ENCODE measurements around the gene PPP1R10.
"Not testable (repeated sequence)": the region's sequence is repeated elsewhere in the genome, so short reads cannot be mapped to it uniquely, and the experiment has no call there.

Gene PPP1R10

DNA sequence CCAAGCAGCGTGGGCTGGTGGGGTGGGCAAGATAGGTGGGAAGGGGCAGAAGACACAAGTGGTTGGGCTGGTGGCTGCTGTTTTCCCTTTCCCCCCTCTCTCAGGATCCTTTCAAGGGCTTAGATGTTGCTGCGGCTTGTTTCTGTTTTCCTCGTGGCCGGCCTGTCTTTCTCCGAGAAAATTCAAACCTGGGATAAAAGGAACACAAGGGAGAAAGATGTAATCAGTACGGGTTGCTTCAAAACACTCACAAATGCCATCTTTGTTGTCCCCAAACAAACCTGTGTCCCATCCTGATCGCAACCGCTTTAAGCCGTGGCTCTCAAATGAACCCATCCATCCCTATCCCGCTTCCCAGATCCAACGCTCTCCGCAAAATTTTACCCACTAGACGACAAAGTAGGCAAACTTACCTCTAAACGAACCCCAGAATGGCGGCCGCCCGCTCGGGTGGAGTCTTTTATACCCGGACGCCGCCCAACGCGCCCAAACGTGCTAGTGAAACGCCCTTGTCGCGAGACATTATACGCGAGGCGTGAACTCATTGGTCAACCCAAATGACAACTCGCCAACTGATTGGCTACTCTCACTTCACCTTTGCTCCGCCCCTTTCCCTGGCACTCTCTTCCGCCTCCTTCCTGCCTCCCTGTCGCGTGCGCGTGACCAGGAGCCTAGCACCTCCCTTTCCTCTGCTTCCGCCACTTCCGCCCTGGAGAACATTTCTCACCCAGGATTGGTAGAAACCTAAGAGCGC is at the start of gene PPP1R10:
Gene PPP1R10 (minus strand): TSS at position 433 of the 754 bp plus-strand sequence. CDS start 7,299 bp downstream, outside the sequence.
- DNase-seq: peak; percentile 97 to 98

GRCh38 chr6:30666300-30666699 is 49.3 kb upstream of the PPP1R10 start:
- DNase-seq: peak; percentile 69 to 76

DNA sequence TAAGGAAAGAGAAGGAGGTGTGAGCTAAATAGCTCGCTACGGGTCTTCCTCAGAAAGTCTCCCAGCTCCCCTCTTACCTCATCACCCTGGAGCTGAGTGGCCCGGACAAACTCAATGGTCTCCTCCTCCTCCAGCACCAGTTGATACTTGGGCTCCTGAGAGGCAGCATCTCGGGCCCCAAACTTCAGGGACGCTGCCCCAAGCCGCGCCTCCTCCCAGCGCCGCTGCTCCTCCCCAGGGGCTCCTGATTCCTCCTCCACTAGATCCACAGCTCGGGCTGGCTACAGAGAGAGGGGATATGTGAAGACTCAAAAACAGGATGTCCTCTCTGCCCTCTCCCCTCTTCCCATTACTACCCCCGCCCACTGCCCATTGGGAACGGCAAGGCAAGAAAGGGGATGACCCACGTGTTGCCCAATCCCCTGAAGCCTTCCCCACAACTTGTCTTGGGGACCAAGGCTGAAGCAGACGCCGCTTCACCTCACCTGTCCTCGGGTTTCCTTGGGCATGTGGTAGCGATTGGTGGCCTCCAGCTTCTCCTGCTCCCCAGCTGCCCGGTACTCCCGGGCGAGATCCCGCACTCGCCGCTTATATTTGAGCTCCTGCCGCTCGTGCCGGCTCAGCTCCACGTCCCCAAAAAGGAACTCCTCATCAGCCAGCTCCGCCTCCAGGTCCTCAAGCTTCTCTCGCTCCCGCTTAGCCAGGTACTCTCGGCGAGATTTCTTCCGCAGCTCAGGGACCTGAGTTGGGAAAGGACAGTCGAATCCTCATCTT is 48.1 kb upstream of the PPP1R10 start:
- no peak for DNase-seq

DNA sequence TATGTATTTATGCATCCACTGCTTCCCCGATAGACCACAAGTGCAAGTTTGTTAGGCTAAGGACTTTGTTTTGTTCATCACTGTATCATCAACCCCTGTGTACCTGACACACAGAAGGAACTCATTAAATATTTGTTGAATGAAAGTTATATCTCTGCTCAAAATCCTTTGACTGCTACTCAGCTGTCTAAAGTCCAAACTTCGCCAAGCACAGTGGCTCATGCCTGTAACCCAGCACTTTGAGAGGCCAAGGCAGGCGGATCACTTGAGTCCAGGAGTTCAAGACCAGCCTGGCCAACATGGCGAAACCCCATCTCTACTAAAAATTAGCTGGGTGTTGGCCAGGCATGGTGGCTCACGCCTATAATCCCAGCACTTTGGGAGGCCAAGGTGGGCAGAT is 40.9 kb upstream of the PPP1R10 start:
- not testable (repeated sequence) for DNase-seq

DNA sequence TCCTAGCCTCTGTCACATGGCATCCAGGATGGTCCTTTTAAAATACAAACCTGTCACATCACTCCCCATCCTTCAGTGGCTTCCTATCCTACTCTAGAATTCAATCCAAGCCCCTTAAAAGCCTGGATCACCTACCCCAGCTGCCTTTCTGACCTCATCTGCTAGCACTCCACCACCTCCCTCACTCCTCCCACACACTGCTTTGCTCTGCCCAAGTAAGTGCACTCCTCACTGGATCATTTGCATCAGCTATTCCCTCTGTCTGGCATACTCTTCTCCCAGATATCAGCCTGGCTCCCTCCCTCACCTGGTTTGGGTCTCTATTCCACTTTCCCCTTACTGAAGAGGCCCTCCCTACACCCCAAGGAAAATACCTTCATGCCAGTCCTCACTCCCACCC is 40.4 kb upstream of the PPP1R10 start:
- DNase-seq: no peak

GRCh38 chr6:30656513-30656912 is 39.5 kb upstream of the PPP1R10 start:
- no peak for DNase-seq

GRCh38 chr6:30655743-30656094 is 38.7 kb upstream of the PPP1R10 start:
- DNase-seq: no peak

- no peak for DNase-seq
Observed at GRCh38 chr6:30654798-30655742, 38.0 kb upstream of the PPP1R10 start.

DNA sequence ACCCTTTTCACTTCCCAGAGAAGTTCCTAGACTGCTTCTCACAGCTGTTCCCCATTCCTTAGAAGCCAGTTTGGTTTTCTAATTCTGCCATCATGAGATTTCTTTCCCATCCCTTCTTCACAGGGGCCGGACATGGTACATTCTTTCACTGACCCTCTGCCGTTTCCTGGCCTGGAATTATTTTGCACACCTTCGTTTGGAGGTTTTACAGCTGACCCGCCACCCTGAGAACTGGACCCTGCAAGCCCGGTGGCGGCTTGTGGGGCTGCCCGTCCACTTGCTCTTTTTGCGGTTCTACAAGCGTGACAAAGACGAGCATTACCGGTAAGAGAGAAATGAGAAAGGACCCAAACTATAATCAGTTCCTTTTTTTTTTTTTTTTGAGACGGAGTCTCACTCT is 34.1 kb upstream of the PPP1R10 start:
- no peak for DNase-seq

DNA sequence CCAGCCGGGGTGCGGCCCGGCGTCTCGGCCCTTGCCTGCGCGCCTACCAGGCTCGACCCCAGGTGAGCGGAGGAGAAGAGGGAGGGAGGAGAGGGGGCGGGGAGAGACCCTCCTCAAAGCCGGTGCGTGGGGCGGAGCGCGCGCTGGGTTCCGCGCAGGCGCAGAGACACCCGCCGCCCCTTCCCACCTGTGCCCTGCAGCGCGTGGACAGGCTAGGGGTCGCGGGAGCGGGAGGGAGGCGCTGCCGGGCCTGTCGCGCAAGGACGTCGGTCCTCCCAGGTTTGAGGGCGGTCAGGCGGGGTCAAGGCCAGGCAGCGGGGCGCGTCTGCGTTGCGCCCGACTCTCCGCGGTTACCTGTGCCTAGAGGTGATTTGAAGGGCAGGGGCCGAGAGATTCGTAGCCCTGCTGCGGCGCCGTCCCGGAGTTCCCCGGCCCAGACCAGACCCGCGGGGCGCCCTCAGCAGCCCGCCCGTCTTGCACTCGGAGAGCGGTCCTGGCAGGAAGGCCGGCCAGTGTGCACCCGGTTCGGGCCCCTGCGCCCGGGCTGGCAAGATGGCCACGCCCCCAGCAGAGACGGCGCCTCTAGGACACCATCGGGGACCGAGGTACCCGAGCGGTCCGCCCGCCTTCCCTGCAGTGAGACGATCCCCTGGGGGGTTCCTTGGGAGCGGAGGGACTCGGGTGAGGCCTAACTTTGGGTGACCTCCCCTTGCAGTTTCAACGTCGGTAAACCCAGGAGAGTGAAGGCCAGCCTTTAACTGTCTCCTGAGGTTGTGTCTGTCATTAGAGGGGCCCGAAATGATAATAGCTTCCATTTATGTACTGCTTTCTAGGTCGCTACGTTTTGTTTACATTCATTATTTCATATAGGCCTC is 30.4 kb upstream of the PPP1R10 start:
- peak; percentile 88 to 90 for DNase-seq

DNA sequence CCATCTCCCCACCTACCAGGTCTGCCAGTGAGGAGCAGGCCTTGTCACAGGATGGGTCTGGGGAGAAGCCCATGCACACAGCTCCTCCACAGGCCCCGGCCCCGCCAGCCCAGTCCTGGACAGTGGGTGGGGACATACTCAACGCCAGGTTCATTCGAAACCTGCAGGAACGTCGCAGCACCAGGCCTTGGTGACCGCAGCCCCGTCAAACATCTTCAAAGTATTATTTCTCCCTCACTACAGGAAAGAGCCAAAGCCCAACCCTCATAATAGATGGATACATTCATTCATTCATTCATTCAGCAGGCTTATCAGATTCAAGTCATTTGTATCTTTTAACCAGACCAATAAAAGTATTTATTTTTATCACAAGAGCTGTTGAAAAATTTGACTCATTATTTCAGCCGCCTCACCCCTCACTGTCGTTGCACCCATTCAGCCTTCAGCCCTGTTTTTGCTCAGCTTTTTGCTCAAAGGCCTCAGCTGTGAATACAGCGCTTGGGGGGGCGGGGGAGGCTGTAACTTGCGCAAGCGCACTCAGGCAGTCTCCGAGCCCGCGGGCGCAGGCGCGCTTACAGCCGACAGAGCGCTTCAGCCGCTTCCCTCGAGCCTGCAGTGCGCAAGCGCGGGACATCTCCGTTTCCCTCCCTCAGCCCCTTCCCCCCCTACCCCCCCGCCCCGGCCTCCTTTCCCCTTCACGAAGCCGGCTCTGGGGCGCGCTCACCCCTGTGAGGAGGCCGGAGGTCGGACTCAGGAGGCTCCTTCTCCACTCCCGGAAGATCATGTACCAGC is 29.6 kb upstream of the PPP1R10 start, which contains the start of gene C6orf136:
Gene C6orf136 (plus strand): TSS at position 684 of the 792 bp plus-strand sequence. CDS start 99 bp downstream, at position 783.
- DNase-seq: peak; percentile 91 to 94

DNA sequence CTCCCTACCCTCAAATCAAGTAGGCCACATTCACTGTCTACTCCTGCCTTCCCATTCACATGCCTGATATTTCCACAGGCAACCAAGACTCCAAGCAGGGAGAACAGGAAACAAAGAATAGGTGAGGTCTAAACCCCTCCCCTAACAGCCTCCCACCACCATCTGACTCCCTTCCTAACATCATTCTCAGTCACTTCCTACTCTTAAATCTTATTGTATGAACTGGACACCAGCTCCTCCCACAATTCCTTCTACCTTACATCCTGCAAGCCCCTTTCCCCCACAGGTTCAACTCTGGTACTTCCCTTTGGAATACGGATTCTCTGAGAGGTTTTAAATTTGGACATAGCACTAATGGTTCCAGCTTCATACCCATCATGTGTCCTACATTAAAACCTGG is 28.9 kb upstream of the PPP1R10 start:
- DNase-seq: no peak

GRCh38 chr6:30644769-30645168 is 27.7 kb upstream of the PPP1R10 start:
- no peak for DNase-seq

GRCh38 chr6:30643656-30644055 is 26.6 kb upstream of the PPP1R10 start:
- no peak for DNase-seq

DNA sequence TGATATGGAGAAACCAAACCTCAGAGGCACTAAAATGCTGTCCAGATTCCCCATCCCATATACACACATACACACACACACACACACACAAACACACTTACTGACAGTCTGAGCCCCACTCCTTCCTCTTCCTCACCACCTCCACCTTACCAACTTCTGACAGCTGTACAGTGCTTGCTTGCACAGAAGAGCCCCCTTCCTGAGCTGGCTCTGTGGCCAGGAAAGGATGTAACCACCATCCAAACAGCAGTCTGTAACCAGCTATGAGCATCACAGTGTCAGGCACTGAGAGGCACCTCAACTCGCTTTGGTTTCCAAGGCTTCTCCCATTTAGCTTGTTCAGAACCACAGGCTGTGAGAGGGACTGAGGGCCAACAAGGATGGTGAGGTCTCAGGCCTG is 24.0 kb upstream of the PPP1R10 start:
- no peak for DNase-seq

DNA sequence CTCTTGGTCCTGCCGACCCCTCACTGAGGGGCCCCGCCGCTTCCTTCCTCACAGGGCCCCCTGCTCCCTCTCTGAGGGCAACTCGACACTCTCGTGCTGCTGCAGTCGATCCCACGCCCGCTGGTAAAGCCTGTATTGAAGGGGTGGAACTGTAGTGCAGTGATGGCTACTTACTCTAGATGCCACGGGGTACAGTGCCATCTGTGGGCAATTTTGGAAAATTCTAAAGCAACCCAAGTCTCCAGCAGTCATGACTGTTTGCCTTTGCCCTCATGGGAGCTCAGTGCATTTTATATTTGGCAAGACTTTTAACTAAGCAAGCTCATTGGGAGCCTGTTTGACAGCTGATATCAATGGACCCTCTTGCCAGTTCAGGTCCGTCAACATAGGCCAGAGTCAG is 23.4 kb upstream of the PPP1R10 start:
- DNase-seq: no peak

- no peak for DNase-seq
Observed at GRCh38 chr6:30635834-30636233, 18.8 kb upstream of the PPP1R10 start.

DNA sequence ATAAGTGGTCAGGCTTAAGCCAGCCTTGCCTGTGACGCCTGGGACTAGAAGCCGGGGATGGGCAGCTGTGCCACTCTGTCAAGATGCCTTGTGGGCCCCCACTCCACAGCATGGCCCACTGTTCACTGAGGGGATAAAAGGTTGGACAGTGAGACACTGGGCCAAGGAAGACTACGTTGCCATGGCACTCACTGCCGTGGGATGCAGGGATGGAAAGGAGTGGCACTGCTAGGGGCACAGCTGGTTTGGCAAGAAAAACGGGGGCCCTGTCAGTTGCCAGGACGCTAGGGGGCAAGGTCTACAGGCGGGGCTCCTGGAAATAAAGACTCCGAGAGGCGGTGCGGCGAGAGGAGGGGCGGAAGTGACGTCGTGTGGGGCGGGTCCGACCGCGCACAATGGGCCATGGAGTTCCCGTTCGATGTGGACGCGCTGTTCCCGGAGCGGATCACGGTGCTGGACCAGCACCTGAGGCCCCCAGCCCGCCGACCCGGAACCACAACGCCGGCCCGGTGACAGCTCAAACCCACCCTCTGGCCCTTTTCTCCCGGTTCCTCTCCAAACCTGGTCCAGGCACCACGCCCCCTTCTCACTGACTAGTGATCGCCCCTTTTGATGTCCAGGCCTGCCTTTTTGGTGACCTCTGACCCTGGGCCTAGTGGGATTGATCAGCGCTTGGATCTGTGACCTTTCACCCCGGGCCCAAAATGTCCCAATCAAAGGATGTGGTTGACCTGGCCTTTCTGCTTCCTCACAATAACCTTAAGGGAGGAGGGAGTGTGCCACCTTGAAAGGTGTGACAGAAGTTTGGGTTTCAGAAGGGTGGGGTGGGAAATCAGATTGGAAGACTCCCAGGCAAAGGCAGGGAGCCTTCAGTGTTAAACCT is 9.7 kb upstream of the PPP1R10 start, which contains the start of gene ATAT1:
Gene ATAT1 (plus strand): TSS at position 391 of the 883 bp plus-strand sequence.
- DNase-seq: peak; percentile 90 to 93

DNA sequence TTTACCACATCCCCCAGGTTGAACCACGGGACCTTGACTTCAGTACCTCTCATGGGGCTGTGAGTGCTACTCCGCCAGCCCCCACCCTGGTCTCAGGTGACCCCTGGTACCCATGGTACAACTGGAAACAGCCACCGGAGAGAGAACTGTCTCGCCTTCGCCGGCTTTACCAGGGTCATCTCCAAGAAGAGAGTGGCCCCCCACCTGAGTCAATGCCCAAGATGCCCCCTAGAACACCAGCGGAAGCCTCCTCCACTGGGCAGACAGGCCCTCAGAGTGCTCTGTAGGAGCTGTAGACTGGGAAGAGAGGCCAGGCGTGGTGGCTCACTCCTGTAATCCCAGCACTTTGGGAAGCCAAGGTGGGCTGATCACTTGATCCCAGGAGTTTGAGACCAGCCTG is 8.5 kb upstream of the PPP1R10 start:
- no peak for DNase-seq

DNA sequence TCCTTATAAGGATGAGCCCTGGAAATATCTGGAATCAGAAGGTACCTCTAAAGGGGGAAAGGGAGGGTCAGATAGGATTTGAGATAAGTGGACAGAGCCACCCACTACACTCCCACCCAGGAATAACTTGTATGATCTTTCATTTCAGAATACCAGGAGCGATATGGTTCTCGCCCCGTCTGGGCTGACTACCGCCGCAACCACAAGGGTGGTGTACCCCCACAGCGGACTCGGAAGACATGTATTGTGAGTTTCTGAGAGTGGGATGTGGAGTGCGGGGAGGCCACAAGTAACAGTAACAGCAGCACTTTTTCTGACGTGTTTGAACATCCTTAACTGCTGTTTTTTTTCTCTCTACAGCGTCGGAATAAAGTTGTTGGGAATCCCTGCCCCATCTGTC is 2.5 kb upstream of the PPP1R10 start:
- DNase-seq: no peak

All from activated T-cell treated with anti-CD3 and anti-CD28 coated beads, Interleukin-2, amount 50 U/mL, for 48 hours (primary cell).